PC-3 (cell line): Measurements from ENCODE around the gene PLPP3.

Experiments used
- EZH2 ChIP-seq: fragments of 300-600 bp; sonication (generic); IDR thresholded peaks from one replicate; pipeline ENCODE4 v1.6.1; 2017; ENCODE audit warnings: antibody characterized with exemption, mild to moderate bottlenecking, low read length; ENCODE audit not compliant: unreplicated experiment
- EZH2phosphoT487 ChIP-seq: fragments of 300-600 bp; sonication (generic); IDR thresholded peaks from 2 replicates; pipeline ENCODE4 v1.6.1; 2018; ENCODE audit warnings: mild to moderate bottlenecking, antibody characterized with exemption, low read length, borderline replicate concordance
- TF ChIP-seq, protein P1 (sequence below): fragments of 300-600 bp; sonication (generic); conservative IDR thresholded peaks from 2 replicates; pipeline ENCODE4 v1.5.1; 2017; ENCODE audit warnings: antibody characterized with exemption, low read depth, mild to moderate bottlenecking, low read length

DNA sequence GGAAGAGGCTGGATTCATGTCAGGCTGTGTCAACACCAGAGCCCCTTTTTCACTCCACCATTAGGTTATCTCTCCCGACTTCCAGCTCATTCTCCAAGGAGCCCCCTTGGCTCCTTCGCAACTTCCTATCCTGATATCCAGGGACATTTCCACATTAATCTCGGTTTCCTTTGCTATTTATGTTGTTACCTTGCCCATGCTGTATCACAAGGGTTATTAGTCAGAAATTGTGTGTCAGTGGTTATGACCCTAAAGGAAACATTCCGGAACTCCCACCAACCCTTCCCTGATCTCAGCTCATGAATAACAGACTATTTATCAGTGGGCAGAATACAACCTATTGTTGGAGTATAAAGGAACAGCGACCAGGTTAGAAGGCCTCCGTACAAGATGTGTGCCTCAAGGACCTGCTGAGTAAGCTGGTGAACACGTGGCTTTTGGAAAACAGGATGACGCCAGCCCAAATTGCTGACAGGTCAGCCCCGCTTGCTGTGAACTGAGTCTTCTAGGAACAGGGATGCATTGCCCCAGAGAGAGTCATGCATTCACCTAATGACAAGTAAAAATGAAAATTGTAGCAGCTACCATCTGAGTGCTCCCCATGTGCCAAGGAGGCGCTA lies 121.5 kb downstream of the PLPP3 start:
- TF ChIP-seq, protein P1, sequence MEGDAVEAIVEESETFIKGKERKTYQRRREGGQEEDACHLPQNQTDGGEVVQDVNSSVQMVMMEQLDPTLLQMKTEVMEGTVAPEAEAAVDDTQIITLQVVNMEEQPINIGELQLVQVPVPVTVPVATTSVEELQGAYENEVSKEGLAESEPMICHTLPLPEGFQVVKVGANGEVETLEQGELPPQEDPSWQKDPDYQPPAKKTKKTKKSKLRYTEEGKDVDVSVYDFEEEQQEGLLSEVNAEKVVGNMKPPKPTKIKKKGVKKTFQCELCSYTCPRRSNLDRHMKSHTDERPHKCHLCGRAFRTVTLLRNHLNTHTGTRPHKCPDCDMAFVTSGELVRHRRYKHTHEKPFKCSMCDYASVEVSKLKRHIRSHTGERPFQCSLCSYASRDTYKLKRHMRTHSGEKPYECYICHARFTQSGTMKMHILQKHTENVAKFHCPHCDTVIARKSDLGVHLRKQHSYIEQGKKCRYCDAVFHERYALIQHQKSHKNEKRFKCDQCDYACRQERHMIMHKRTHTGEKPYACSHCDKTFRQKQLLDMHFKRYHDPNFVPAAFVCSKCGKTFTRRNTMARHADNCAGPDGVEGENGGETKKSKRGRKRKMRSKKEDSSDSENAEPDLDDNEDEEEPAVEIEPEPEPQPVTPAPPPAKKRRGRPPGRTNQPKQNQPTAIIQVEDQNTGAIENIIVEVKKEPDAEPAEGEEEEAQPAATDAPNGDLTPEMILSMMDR: no peak
- TF ChIP-seq EZH2phosphoT487: no peak
- no peak for TF ChIP-seq EZH2
